Retinal pigment epithelial cell (primary cell): Measurements from ENCODE around the gene ARMCX2.
"Not testable (repeated sequence)": the region's sequence is repeated elsewhere in the genome, so short reads cannot be mapped to it uniquely, and the experiment has no call there.

Source experiments
- DNase-seq: peaks from one replicate; pipeline ENCODE4 v3.0.0-alpha.2; 2010; ENCODE audit warnings: low read depth
- H3K4me3 ChIP-seq: 2 replicates; pipeline ENCODE4 v1.5.1; 2011; ENCODE audit warnings: mild to moderate bottlenecking, low read length, control low read depth, moderate library complexity
- TF ChIP-seq, protein P1 (sequence below): conservative IDR thresholded peaks from 2 replicates; pipeline ENCODE4 v1.5.1; 2011; ENCODE audit warnings: low read depth, low read length, control low read depth, inconsistent platforms

Gene ARMCX2

DNA sequence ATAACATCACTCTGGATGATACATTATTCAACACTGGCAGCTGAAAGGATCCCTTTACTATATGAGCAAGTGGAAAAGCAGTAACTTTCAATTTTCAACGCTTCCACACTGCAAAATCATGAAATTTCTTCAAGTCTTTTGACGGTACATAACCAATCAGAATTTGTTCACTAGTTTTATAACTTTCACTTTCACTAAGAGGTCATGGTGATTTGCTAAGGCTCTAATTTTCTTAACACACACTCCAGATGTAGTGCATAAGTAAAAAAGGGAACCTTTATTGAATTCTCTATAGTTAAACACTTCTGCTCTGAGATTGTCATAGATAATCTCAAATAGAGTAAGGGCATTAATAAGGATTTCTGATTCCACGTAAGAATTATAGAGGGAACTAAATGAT lies 4.1 kb downstream of the ARMCX2 start:
- DNase-seq: no peak
- TF ChIP-seq, protein P1, sequence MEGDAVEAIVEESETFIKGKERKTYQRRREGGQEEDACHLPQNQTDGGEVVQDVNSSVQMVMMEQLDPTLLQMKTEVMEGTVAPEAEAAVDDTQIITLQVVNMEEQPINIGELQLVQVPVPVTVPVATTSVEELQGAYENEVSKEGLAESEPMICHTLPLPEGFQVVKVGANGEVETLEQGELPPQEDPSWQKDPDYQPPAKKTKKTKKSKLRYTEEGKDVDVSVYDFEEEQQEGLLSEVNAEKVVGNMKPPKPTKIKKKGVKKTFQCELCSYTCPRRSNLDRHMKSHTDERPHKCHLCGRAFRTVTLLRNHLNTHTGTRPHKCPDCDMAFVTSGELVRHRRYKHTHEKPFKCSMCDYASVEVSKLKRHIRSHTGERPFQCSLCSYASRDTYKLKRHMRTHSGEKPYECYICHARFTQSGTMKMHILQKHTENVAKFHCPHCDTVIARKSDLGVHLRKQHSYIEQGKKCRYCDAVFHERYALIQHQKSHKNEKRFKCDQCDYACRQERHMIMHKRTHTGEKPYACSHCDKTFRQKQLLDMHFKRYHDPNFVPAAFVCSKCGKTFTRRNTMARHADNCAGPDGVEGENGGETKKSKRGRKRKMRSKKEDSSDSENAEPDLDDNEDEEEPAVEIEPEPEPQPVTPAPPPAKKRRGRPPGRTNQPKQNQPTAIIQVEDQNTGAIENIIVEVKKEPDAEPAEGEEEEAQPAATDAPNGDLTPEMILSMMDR: no peak
- H3K4me3 ChIP-seq: no peak overlapping the region

GRCh38 chrX:101647716-101648115 lies 11.9 kb downstream of the ARMCX2 start:
- DNase-seq, H3K4me3 ChIP-seq: not testable (repeated sequence)

DNA sequence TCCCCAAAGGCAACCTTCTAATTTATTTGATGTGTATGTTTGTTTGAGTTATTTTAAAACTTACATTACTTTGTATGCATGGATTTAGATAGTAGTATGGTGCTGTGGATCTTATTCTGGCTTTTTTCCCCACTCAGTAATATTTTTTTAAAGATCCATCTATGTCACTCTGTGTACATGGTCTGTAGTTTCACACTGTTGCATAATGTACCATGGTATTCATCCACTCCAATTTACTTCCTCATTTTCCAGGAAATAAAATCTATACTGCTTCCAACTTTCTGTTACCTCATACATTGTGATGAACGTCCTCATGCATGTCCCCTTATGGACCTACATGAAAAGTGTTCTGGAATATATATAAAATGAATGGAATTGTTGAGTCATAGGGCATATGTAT lies 17.6 kb downstream of the ARMCX2 start:
- TF ChIP-seq, protein P1: no peak
- no peak for DNase-seq
- H3K4me3 ChIP-seq: no peak overlapping the region

GRCh38 chrX:101639583-101639982 lies 20.1 kb downstream of the ARMCX2 start:
- TF ChIP-seq, protein P1: no peak
- no peak for DNase-seq
- no peak overlapping the region for H3K4me3 ChIP-seq

GRCh38 chrX:101619364-101619763 lies 40.3 kb downstream of the ARMCX2 start:
- TF ChIP-seq, protein P1: no peak
- DNase-seq: no peak
- H3K4me3 ChIP-seq: no peak overlapping the region

- TF ChIP-seq, protein P1: peak; percentile 49
- H3K4me3 ChIP-seq: peak within 1 kb of the TSS; percentile 63
- no peak for DNase-seq
Observed at GRCh38 chrX:101617211-101618191, 42.1 kb downstream of the ARMCX2 start, which contains the start of gene ARMCX6. Gene ARMCX6, minus strand, starts transcription at chrX:101618000. Its CDS starts 1,380 bp downstream, at chrX:101616620.

DNA sequence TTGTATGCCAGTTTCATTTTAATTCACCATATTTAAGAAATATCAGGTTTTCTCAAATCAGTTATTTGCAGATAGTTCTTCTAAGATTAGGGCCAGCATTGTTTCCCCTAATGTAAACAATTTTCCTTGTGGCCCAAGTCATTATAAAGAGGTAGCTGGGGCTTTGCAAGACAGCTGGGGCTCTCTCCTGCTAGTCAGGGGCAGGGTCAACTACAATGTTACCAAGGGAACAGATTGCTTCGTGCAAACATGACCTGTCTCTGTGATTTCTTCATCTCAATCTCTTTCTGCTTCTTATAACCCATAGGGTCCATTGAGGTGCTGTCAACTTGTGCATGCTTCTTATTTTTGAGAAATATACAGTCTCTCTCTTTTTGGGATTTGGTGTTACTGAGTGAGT lies 53.9 kb downstream of the ARMCX2 start:
- TF ChIP-seq, protein P1: no peak
- H3K4me3 ChIP-seq: no peak overlapping the region
- DNase-seq: no peak
